ENCODE results near the gene ZNF282. TPM values are rescaled to one million over a fixed set of nuclear protein-coding genes. Genes with fewer than 3 reads are reported as not detected.

The ZNF282 gene
- total RNA-seq, 2 donors from 2014 or later = 13.9 to 19.6 TPM

DNA sequence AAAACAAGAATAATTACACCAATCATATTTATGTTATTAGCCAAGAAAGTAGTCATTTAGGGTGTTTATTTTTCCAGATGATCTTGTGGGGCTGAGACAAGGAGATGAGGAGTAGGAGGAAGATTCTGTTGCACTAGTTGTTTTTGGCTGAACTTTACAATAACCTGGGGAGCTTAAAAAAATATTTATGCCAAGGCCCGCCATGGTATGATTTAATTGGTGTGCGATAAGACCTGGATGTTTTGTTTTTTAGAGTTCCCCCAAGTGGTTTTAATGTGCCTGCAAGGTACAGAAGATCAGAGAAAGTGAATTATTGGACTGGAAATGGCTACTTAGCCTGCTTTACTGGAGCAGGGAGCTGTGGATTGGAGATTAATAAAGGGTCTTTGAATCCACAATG is 7.1 kb upstream of the ZNF282 start:
- intact Hi-C loops (cut with DNase I) = no loop called here
- DNase-seq (ENCODE audit: low spot score) = no peak

DNA sequence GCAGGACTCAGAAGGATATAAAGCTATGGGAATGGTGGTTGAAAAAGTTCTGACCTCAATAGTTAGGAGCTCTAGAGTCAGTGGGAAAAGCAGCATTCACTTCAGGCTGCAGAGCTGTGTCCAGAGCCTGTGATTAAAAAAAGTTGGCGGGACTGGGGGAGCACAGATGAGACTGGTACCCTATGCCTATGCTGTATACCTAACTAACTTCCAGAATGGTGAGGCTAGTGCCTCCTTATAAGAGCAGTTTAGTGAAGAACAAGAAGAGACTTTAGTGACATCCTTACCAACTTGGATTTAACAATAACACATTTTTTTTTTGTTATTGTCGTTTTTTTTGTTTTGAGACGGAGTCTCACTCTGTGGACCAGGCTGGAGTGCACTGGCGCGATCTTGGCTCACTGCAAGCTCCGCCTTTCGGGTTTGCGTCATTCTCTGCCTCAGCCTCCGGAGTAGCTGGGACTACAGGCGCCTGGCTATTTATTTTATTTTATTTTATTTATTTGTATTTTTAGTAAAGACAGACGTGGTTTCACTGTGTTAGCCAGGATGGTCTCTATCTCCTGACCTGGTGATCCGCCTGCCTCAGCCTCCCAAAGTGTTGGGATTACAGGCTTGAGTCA is 6.6 kb upstream of the ZNF282 start:
- DNase-seq (ENCODE audit: low spot score) = no peak
- intact Hi-C loops (cut with DNase I) = no loop called here

DNA sequence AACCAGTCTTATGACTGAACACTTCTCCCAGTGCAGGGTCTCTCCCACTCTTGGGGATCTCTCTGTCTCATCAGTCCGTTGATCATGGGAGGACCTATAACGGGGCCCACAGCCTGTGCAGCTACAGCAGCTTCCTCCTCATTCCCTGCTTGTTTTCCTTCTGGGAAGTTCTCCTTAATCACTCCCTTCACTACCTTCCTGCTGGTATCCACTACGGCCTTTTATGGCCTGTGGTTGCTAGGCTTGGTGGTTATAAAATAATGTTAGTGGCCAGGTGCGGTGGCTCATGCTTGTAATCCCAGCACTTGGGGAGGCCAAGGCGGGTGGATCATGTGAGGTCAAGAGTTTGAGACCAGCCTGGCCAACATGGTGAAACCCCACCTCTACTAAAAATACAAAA is 3.5 kb upstream of the ZNF282 start:
- no peak for DNase-seq (ENCODE audit: low spot score)
- intact Hi-C loops (cut with DNase I) = no loop called here

DNA sequence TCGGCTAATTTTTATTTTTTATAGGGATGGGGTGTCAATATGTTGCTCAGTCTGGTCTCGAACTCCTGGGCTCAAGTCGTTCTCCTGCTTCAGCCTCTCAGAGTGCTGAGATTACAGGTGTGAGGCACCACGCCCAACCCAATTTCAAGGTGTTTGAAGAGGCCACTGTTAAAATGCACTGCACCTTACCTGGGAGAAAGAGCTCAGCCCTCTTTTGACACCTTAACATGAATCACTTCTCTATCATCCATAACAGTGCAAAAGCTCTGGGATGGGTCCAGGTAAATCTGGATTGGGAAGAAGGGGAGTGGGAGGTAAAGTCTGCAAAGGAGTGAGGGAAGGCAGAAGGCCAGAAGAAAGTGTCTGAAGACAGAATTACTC is 557 bp upstream of the ZNF282 start:
- intact Hi-C loops (cut with DNase I) = no loop called here
- no peak for DNase-seq (ENCODE audit: low spot score)

DNA sequence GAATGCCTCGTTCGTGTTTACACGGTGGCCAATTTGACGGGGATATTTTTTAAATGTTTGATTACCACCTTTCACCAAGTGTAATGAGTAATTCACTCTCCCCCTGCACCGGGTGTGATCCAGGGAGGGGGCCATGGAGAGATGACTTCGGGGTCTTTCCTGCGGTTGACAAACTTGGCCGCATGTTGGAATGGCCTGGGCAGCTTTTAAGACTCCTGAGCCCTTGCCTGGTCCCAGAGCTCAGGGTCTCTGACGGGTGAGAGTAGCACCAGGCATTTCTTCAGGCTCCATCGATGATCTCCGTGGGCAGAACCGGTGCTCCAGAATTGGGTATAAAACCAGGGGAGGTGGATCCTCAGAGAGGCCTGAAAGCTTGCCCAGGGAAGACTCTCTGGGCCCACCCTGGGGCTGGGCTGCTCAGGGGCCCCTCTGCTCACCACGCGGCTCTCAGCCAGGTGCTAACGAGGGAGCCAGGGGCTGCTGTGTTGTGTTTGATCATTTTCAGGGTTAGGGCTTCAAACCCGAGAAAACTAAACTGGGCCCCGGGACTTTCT is 882 bp downstream of the ZNF282 start:
- no peak for DNase-seq (ENCODE audit: low spot score)
- intact Hi-C loops (cut with DNase I) = no loop called here

DNA sequence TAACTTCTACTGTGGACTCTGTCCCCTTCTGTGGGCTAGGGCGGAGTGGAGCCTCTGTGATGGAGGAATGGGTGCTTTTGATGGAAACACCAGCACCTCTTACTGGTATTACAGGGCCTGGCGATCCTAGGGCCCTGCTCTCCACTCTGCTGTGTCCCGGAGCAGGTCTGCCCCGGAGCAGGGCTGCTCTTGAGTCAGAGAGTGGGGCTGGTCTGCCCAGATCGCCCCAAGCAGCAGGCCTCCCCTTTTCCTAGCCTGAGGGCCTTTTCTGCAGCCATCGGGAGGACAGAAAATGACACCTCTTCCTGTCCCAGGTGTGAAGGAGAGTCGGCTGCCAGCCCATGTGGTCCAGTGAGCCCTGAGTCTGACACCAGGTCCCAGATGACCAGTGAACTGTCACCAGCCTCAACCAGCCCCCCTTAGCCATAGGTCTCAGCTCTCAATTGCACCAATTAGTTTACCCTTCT is 1.4 kb downstream of the ZNF282 start:
- DNase-seq (ENCODE audit: low spot score) = no peak
- intact Hi-C loops (cut with DNase I) = no loop called here

DNA sequence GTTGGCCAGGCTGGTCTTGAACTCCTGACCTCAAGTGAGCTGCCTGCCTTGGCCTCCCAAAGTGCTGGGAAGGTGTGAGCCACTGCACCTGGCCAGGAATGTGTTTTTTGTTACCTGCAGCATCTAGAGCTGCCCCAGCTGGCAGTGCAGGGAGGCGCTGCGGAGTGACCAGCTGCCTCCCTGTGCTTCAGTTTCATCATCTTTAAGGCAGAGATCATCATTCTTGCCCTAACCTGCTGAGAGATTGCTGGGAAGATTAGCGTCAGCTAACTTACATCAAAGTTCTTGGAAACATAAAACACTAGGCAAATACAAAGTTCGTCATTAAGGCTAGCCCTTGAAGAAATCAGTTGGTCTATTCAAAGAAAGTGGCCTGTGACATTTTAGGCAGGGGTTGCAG is 2.3 kb downstream of the ZNF282 start:
- intact Hi-C loops (cut with DNase I) = loop anchor here in 1 of 2 donors (2.0 kb wide), 1 partner anchor 65 kb away; the partner anchor contains the start of gene ZNF783
- DNase-seq (ENCODE audit: low spot score) = no peak

DNA sequence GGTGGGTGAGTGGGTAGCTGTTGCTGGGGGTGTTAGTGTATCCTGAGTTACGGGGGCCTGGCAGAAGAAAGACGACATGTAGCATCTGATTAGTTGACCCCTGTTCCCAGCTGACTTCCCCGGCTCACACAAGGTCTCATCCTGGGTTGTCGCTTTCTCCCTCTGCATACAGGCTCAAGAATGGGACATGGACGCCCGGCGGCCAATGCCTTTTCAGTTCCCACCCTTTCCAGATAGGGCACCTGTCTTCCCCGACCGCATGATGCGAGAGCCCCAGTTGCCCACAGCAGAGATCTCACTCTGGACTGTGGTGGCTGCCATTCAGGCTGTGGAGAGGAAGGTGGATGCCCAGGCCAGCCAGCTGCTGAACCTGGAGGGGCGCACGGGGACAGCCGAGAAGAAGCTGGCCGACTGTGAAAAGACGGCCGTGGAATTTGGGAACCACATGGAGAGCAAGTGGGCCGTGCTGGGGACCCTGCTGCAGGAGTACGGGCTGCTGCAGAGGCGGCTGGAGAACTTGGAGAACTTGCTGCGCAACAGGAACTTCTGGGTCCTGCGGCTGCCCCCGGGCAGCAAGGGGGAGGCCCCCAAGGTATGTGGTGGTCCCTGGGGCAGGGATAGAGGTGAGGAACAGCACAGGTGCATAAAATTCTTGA is 2.9 kb downstream of the ZNF282 start:
- intact Hi-C loops (cut with DNase I) = loop anchor here in 1 of 2 donors (2.0 kb wide), 1 partner anchor 65 kb away; the partner anchor contains the start of gene ZNF783
- no peak for DNase-seq (ENCODE audit: low spot score)

DNA sequence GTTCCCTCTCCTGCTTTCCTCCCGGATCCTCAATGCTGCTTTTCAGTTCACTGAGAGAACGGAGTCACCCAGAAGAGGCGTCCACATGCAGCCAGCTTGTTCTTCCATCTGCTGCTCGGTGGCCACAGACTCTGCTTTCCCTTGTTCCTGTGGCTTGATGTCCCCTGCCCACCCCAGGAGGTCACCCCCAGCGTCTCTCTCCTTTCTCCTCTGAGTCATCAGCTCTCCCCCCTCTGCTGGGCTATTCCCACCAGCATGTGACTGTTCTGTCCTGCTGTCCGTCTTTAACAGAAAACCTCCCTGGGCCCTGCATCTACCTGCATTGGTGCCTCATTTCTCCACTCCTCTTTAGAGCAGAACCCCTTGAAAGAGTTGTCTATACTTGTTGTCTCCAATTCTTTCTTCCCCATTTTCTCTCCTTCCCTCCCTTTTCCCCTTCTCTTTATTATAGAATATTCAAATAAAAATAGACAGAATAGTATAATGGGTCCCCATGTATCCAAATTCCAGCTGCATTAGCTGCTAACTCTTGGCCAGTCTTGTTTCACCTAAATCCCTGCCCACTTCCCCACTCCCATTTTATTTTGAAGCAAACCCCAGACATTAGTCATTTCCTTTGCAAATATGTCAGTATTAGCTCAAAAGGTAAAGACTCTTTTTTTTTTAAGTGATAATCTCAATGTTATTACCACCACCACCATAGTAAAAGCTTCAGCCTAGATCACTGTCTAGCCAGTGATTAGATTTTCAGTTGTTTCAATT is 4.1 kb downstream of the ZNF282 start:
- no peak for DNase-seq (ENCODE audit: low spot score)
- intact Hi-C loops (cut with DNase I) = loop anchor here in 1 of 2 donors (2.0 kb wide), 1 partner anchor 63 kb away; the partner anchor contains the start of gene ZNF783

DNA sequence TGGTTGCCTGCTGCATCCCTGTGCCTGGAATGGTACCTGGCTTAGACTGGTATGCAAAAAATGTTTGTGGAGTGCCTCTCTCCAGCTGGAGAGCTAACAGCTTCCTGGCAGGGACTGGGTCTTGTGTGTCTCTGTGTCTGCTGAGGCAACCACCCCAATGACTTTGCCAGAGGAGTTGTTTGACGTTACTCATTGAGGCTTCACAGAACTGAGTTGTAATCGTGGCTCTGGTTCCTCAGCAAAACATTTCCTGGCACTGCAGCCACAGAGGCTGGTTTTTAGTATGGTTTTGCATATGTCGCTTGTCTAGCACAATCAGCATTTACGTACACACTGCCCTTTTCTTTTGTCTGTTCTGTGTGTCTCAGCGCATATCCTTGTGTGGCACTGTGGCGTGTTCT is 7.5 kb downstream of the ZNF282 start:
- no peak for DNase-seq (ENCODE audit: low spot score)
- intact Hi-C loops (cut with DNase I) = no loop called here

DNA sequence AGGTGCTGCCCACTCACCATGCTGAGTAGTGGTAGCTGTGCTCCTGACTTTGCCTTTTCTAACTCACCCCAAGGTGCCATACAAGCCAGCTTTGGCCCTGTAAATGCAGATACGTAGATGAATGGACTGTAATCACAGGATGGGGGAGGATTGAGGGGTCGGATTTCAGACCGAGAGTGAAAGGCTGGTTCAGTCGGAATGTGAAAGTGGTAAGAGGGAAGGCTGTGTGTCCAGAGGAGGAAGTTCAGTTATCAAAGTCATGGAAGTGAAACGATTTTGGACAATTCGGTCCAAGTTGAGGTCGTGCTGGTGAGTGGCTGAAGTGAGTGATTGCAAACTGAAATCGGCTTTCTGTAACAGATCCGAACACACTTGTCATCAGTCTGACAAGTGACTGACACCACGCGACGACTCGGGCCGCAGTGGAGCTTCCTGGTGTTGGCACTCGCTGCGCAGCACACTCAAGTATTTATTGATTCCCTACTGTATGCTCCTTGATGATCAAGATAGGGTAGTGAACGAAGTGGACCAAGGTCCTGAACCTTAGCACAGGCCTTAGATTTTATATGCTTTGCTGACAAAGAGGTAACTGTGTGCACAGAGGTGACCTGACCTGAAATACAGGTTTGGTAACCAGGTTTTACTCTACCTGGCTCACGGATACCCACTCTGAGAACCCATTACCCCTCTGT is 10.5 kb downstream of the ZNF282 start:
- intact Hi-C loops (cut with DNase I) = no loop called here
- no peak for DNase-seq (ENCODE audit: low spot score)

DNA sequence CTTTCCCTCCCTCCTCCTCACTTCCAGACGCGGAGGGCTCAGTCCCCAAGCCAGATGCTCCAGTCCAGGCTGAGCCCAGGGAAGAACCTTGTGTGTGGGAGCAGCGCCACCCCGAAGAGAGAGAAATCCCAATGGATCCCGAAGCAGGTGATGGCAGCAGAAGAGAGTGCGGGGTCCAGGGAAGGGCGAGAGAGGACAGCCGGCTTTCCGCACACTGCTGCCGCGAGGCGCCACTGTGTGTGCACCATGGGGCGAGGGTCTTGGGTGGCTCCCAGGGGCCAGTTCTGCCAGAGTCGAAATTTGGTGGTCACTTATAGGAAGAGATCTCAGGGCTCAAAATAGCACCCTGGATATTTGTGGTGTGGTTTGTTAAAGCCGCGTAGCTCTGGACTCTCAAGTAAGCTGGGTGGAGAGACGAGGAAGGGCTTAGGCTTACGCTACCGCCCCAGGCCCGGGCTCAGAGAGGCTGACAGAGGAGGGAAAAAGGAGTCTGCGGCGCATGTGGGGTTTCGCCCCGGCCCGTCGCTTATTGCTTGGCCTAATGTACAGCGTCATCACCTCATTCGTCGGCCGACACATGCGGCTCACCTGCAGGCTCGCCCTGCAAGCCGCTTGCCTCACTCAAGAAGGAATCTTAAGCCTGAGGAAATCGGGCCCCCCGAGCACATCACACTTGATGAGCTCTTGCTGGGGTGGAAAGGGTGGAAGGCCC is 12.1 kb downstream of the ZNF282 start:
- DNase-seq (ENCODE audit: low spot score) = no peak
- intact Hi-C loops (cut with DNase I) = no loop called here

DNA sequence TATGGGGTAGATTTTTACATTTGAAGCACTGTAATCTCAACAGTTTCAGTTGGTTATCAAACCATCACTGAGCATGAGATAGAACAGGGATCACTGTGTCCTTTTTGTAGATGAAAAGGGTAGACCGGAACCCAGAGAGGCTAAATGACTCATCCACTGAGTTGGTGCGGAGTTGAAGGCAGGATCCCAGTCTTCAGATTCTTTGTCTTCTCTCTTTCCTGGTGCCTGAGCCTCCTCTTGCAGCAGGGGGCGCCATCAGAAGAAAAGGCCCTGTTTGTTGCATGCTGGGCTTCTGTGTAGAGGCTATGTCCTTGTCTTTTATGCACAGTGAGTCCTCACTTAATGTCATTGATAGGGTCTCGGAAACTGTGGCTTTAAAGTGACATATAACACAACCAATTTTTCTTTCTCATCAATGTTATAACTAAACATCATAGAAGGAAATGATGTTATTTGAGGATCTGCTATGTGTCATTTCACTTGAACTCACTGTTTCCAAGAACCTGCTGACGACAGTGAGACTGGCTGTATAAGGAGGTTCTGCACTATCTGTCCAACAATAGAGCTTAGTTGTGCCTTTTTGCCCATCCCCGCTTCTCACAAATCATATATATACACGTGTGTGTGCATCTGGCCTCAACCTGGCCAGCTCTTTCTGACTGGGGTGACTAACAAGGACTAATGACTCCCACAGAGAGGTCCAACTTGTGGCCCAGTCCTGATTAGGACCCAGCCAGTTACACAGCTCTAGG is 14.3 kb downstream of the ZNF282 start:
- no peak for DNase-seq (ENCODE audit: low spot score)
- intact Hi-C loops (cut with DNase I) = no loop called here

DNA sequence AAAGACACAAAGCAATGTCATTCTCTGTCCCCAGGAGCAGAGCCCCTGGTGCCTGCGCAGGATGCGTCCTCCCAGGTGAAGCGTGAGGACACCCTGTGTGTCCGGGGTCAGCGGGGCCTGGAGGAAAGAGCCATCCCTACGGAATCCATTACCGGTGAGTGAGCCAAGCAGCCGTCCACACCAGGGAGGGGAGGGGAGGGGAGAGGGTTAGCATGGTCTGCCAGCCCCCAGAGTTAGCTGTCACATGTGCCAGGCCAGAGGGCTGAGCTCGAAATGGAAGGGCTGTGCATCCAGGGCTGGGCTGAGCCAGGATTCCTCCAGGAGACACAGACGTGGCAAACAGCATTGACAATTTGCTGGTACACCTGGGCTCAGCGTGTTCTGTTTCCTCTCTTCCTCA is 15.2 kb downstream of the ZNF282 start:
- intact Hi-C loops (cut with DNase I) = no loop called here
- no peak for DNase-seq (ENCODE audit: low spot score)

DNA sequence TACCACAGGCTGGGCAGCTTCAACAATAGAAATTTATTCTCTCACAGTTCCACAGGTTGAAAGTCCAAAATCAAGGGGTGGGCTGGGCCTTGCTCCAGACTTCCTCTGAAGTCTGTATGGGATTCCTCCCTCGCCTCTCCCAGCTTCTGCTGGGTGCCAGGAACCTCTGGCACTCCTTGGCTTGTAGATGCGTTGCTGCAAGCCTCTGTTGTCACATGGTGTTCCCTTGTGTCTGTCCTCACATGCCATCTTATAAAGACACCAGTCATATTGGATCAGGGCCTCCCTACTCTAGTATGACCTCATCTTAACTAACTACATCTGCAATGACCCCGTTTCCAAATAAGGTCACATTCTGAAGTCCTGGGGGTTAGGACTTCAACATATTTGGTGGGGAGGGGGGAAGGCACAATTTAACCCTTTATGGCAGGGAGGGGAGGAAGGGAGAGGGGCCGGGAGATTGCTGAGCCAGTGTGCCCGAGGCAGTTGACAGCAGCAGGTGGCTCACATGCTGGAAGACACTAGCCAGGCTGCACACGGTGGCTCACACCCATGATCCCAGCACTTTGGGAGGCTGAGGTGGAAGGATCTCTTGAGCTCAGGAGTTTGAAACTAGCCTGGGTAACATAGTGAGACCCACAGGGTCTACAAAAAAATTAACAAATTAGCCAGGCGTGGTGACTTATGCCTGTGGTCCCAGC is 18.8 kb downstream of the ZNF282 start:
- intact Hi-C loops (cut with DNase I) = no loop called here
- no peak for DNase-seq (ENCODE audit: low spot score)

DNA sequence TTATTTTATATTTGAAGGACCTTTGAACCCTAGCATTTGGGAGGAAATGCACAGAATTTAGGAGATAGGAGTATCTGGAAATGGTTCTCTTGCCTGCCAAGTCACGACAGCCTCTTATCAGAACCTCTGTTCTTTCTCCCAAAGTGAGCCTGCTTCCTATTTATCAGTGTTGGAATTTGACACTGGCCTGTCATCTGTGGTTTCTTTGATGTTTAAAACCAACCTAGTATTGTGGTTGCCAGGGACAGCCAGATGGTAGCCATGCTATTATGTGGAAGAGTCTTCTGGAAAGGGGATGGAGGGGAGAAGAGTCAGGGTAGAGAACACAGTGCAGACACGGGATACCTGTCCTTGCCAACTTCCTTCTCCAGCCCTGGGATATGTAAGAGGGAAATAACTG is 21.1 kb downstream of the ZNF282 start:
- intact Hi-C loops (cut with DNase I) = no loop called here
- no peak for DNase-seq (ENCODE audit: low spot score)

DNA sequence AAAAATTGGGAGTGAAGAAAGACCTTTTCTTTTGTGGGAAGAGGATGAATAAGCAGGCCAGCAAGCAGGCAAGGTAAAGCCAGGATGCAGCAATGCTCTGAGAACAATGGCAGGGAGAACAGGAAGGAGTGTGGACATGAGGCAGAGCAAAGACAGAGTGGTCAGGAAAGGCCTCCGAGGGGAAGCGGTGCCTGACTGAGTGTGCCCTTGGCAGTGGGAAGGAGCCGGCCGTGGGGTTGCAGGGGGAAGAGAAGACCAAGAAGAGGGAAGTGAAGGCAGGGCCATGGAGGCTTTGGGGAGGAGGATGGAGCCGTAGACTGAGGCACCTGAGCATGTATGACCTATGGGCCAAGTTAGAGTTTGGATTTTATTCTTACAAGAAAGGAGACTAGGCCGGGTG is 22.2 kb downstream of the ZNF282 start:
- no peak for DNase-seq (ENCODE audit: low spot score)
- intact Hi-C loops (cut with DNase I) = no loop called here
